Activated CD4-positive, alpha-beta T cell treated with anti-CD3 and anti-CD28 coated beads for 1 hour (primary cell): ENCODE results near the gene CTIF.

Experiments
- DNase-seq: peaks from one replicate; pipeline ENCODE4 v3.0.0-alpha.2; 2020

The CTIF gene

DNA sequence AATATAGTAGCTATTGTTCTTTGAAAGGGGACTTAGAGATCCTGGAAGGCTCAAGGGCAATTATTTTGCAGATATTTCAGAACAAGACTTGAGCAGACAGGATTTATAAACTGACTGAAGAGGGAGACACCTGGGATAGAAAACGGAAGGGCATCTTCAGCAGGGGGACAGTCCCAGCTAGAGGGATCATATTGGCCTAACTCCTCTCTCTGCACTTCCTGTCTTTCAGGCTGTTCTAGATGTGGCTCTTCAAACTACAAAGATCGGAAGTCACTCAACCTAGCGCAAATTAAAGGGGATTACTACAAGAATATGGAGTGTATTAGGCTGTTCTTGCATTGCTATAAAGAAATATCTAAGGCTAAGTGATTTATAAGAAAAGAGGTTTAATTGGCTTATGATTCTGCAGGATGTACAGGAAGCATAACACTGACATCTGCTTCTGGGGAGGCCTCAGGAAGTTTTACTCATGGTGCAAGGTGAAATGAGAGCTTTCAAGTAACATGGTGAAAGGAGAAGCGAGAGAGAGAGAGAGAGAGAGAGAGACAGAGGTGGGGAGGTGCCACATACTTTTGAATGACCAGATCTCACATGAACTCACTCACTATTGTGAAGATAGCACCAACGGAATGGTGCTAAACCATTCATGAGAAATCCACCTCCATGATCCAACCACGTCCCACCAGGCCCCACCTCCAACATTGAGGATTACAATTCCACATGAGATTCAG, 5.3 kb upstream of the CTIF start:
- DNase-seq = no peak

- no peak for DNase-seq
Measured at GRCh38 chr18:48534364-48534763, 4.5 kb upstream of the CTIF start.

GRCh38 chr18:48535956-48536355, 2.9 kb upstream of the CTIF start:
- no peak for DNase-seq

DNA sequence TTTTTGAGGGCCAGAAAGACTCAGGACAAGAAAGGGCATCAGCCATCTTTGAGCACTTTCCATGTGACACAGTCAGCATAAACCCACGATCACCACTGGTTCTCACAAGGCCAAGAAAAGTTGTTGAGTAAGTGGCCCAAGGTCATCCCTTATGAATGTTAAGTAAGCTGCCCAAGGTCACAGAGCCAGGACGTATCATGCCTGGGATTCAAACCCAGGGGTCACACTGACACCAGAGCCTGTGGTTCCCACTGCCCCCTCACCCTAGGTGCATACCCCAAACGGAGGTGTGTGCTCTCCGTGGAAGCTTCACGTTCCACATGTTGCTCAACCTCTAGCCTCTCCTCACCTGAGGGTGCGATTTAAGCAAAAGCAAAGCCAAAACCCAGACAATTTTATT, 2.3 kb upstream of the CTIF start:
- DNase-seq = no peak

- no peak for DNase-seq
Measured at GRCh38 chr18:48539406-48540250, 797 bp downstream of the CTIF start.

DNA sequence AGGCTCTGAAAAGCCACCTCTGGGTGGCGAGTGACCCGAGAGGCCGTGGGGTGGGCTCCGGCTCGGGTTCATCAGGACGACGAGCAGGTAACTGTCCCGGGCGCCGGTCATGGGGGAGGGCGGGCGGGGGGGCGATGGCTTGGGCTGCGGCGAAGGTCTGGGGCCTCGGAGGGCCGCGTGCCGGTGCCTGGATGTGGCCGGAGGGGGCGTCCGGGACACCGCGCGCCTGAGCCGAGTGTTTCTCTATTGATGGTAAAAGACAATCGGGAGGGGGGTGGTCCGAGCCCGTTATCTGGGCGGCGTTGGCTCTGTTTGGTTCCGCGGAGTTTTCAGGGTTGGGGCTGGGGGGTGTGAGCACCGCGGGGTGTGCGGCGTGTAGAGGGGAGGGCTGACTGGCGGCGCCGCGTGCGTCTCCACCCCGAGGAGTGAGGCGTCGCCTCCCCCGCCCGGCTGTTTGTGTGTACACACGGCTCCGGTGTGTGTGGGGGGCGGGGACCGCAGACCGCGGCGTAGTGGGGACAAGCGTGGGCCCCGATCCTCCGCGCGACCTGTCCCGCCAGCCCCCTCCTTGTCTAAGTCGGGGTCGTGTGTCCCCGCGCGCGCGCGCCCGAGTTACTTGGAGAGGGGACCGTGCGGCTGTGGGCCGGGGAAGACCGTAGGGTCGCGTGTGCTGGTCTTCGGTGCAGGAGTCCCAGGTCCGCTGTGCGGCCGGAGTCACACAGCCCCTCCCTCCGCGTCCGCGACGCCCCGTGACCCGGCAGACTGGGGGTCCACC, 1.6 kb downstream of the CTIF start:
- DNase-seq = no peak

DNA sequence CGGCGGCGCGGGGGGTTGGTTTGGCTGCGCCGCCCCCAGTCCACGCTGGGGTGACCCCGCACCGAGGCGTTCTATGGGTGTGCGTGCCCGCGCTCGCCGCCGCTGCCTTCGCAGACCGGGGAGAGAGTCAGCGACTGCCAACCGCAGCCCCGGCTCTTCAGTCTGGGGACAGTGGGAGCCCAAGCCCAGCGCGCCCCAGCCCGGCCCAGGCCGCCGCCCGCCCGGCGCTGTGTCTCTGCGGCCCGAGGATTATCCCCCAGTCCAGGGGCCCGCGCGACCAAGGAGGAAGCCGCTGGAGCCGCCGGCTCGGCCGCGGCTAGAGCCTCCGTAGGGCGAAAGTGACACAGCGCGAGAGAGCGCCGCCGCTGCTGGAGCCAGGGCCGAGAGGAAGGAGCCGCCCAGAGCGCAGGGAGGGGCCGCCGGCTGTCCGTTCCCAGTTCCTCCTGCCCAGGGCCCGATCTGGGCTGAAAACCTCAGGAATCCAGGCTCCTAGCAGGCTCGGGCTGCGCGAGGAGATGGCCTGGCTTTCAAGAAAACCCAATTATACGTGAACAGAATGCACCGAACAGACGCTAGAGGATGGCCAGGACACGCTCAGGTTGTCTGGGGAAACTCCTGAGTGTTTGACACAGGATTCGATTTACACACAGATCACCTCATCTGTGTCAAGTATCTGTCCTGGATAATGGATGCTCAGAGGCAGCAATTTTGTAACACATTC, 2.4 kb downstream of the CTIF start:
- DNase-seq = no peak

DNA sequence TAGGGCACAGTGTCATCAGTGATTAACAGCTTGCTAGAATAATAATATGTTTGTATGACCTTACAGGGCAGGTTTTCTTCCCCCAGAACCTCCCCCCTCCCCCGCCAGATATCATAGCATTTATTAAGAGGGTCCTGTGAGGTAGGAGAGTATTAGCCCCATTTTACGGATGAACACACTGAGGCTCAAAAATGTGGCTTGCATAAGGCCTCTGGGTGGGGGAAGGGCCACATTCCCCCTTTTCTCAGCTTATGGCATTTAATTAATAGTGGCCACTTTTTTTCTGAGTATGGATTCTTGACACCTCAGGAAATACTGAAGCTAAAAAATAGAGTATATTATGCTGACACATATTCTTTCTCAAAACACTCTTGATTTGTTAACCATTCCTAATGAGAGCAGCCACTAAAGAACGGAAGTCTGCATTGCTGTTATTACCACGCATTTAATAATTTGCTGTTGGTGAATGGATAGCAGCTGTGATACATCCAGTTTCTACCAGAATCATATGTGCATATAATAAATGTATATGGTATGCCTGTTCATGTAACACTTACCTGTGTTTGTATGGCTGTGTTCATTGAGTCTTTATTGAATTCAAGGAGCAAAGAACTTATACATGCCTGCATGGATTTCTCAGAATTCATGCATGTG, 3.0 kb downstream of the CTIF start:
- DNase-seq = no peak

DNA sequence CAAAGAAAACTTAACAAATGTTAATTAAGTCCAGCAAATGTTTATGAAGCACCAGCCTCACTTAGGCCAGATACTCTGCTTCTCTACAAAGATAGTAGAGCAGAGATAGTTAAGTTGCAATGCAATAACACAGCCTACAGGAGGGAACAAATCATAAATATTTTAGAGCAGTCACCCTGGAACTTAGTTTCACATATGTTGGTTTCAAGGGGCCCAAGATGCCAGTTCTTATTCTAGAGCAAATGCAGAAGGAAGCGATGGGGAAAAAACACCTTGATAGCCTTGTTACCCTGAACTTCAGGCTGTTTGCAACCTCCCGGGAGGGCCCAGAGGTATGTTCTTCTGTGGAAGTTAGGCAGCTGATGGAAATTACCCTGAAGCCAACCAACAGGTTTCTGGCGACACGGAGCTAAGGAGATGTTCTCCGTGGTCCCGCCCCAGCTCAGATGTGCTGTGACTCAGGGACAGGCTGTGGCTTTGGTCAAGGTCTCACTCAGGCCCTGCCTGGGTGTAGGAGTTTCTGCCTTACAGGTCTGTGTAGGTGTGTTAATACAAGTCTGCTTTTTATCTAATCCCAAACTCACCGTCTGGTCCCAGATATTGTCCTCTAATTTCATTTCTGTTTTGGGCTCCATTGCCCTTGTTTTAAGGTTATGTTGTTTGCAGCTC, 3.8 kb downstream of the CTIF start:
- no peak for DNase-seq

DNA sequence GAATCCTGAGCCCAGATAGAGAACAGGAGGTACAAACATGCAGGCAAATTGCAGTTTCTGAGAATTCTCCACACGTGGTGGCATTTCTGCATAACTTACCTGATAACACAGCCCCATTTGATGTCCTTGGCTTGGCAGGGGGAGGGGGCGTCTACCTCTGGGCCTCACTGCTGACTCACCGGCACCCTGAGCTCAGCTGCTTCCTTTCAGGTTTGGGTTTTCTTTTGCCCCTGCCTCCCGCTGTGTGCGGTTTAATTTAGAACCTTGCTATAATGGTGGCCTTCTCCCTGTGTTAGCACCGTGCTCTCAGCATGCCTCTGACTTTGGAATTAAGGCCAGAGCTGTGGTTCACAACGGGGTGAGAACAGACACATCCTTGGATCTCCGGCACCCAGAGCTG, 4.4 kb downstream of the CTIF start:
- DNase-seq = no peak

GRCh38 chr18:48544116-48544515, 5.3 kb downstream of the CTIF start:
- DNase-seq = no peak

DNA sequence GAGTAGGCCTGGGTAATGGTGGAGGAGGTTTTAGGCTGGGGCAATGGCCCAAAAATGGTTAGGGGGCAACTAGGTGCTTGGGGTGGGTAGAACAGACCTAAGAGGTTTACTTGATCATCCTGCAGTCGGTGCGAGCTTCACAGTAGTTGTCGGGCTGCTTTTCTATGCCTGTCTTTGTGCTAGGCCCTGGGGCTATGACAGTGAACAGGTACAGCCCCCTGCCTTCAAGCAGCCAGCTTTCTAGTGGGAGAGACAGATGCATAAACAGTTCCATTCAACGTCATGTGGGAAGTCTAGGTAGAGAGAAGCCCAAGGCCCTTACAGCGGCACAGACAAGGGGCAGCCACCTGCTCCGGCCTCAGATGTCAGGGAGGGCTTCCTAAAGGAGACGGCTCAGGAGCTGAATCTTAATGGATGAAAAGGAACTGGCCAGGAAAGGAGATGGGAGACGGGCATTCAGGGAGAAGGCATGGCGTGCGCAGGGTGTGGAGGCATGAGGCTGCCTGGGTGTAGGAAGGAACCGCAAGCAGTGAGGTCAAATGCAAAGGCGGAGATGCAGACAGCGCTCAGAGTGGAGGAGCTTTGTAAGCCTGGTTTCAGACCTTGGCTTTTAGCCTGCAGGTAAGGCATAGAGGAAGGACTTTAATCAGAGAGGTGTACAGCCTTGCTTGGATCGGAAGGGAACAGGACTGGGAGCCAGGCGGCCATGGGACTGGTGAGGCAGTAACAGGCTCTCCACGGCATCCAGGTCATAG, 6.0 kb downstream of the CTIF start:
- DNase-seq = no peak

GRCh38 chr18:48545757-48546321, 7.0 kb downstream of the CTIF start:
- DNase-seq = no peak

DNA sequence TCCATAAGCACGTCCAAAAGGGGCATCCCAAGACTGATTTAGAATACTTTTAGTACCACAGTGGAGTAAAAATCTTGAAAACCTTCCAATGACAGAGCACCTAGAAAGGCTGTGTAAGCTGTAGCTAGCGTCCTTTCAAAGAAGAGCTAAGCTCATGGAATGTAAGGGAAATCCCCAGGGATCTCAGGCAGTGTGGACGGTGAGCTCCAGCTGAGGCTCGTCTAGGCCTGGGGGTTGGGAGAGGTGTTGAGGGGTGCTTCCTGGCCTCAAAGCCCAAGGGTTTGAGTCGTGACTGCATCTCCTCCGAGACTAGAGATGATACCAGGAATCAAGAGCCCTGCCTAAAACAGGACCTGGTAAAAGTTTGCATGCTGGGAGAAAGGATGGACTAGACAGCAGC, 7.6 kb downstream of the CTIF start:
- no peak for DNase-seq

DNA sequence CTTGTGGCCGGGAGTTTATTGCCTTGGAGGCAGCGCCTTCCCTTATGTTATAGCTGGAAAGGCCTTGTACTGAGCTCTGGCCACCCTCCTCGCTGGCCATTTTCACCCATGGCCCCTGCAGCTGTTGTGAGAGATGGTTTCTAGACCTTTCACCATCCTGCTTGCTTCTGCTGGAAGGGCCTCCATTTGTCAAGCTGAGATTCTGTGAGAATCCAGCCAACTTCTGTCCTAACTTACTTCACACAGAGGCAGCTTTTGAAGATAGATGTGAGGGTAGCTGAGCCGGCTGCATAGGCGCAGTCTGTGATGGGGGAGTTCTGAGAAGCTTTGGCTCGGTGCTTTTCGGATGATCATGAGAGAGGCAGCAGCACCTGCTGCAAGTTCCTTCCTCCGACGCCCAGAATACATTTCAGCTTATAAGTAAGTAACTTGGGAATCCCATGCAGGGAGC, 8.7 kb downstream of the CTIF start:
- no peak for DNase-seq

DNA sequence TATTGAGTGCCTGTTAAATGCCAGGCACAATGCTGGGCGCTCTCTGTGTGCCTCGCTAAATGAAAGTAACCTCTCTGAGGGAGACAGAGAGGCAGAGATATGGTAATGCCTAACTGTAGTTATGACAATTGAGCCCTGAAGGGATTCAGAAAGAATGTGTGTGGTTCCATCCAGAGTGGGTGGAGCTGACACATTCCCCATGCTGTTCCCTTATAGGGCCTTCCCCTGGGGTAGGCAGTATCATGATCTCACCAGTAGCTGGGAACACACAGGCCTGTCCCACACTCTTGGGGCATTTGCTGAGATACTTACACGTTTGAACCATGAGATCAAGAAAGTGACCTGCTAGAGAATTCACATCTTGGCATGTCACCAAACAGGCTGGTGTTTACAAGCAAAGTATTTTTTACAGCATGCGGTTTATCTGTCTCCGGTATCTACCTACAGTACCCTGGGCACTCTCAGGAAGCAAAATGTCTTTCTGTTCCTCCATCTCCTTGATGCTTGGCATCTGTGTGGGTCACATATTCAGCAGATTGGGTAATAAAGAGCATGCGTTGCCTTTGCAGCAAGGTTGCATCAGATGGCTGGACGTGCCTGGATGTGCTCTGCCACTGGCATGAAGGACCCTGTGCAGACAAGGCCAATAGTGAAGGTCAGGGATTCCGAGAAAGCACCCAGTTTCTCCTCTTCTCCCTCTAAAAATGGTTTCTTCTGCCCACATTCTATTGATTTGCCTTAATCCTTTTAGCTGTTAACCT, 9.4 kb downstream of the CTIF start:
- DNase-seq = no peak

- DNase-seq = no peak
Measured at GRCh38 chr18:48548921-48549320, 10.1 kb downstream of the CTIF start.

DNA sequence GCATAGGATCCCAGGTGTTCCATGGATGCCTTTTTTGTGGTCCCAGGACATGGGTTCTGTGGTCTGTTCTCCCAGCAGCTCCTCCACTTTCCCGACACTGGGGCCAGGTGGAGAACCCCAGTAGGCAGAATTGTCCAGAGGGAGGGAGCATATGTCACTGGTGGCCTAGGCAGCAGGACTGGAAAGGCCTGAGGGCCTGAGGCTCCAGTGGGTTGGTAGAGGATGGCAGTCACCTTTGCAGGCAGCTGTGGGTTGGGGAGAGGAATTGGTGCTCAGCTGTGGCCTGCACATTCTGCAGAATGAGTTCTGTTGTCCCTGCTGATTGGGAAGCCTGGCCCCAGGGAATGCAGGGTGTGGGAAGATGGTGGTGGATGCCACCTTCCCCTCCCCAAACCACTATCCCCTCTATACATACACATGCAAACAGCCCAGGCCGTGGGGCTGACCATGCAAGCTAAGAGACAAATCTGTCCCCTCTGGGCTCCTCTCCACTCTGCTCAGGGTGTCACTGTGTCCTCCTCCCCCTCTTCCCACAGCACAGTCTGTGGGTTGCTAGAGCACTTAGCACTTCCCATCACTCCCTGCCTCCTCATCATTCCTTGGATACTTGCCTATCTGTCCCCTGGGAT, 11.4 kb downstream of the CTIF start:
- no peak for DNase-seq

GRCh38 chr18:48551100-48551499, 12.3 kb downstream of the CTIF start:
- DNase-seq = no peak
